Stimulated activated naive CD4-positive, alpha-beta T cell treated with Interleukin-2 at 50 U/mL for 16 hours (primary cell): ENCODE measurements around the gene CDR2L.
A peak's percentile ranks its signal among the peaks of the same experiment; 100 is the strongest.

Experiments used
- DNase-seq: peaks from one replicate; lab custom pipeline; 2025; lab: John Stamatoyannopoulos, UW

CDR2L gene

GRCh38 chr17:74987418-74987908 lies at the start of gene CDR2L:
Gene CDR2L (plus strand): TSS chr17:74987632. CDS start chr17:74988044, 412 bp downstream.
- peak; percentile 86 for DNase-seq

- no peak for DNase-seq
Measured at GRCh38 chr17:74938194-74938950, 49.1 kb upstream of the CDR2L start.

- DNase-seq, result no peak
Measured at GRCh38 chr17:74939534-74939933, 47.9 kb upstream of the CDR2L start.

GRCh38 chr17:74941128-74941725 lies 46.2 kb upstream of the CDR2L start:
- no peak for DNase-seq

- DNase-seq, result no peak
Measured at GRCh38 chr17:74943808-74944522, 43.5 kb upstream of the CDR2L start.

- no peak for DNase-seq
Measured at GRCh38 chr17:74945543-74945942, 41.9 kb upstream of the CDR2L start.

GRCh38 chr17:74946641-74947040 lies 40.8 kb upstream of the CDR2L start:
- no peak for DNase-seq

- no peak for DNase-seq
Measured at GRCh38 chr17:74947041-74947754, 40.2 kb upstream of the CDR2L start.

- no peak for DNase-seq
Measured at GRCh38 chr17:74949455-74950115, 37.8 kb upstream of the CDR2L start.

- no peak for DNase-seq
Measured at GRCh38 chr17:74950207-74950606, 37.2 kb upstream of the CDR2L start.

- DNase-seq, result no peak
Measured at GRCh38 chr17:74951065-74951464, 36.4 kb upstream of the CDR2L start.

GRCh38 chr17:74951680-74952421 lies 35.6 kb upstream of the CDR2L start:
- no peak for DNase-seq

- DNase-seq, result no peak
Measured at GRCh38 chr17:74952431-74953133, 34.9 kb upstream of the CDR2L start.

GRCh38 chr17:74953134-74953687 lies 34.2 kb upstream of the CDR2L start:
- no peak for DNase-seq

GRCh38 chr17:74954115-74954514 lies 33.3 kb upstream of the CDR2L start:
- DNase-seq, result no peak

- no peak for DNase-seq
Measured at GRCh38 chr17:74954665-74955421, 32.6 kb upstream of the CDR2L start.

- DNase-seq, result no peak
Measured at GRCh38 chr17:74956093-74956492, 31.3 kb upstream of the CDR2L start.

GRCh38 chr17:74957935-74958740 lies 29.3 kb upstream of the CDR2L start:
- peak; percentile 64 for DNase-seq
